ENCODE results near the gene ZNF784.
A peak's percentile ranks its signal among the peaks of the same experiment; 100 is the strongest.

DNA sequence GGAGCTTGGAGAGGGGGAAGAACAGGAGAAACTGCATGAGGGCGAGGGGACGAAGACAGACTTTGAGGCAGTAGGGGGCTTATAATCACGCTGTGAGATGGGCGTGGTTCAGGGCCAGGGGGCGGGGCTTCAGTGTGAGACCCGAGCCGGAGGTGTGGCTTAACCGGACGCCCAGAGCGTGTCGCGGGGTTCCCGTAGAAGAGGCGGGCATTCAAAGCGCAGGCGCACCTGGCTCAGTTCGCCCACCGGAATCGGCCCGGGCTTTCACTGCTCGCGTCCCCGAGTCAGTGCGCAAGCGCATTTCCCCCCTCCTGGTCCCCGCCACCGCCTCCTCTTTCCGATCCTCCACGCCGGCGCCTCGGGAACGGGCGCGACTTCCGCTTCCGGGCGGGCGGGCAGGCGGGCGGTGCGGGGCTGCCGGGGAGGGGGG lies 19.1 kb downstream of the ZNF784 start:
- no peak for TF ChIP-seq JUNB (CRISPR knock-in tag; conservative IDR thresholded peaks at IDR 0.05)
- peak; percentile 63 for TF ChIP-seq RBFOX2 (IDR thresholded peaks at IDR 0.05; ENCODE audit: low read depth, low read length)

Data from K562 (cell line).